ENCODE measurements around the gene KCNH5.
"Not testable (repeated sequence)": the region's sequence is repeated elsewhere in the genome, so short reads cannot be mapped to it uniquely, and the experiment has no call there.

Gene KCNH5

DNA sequence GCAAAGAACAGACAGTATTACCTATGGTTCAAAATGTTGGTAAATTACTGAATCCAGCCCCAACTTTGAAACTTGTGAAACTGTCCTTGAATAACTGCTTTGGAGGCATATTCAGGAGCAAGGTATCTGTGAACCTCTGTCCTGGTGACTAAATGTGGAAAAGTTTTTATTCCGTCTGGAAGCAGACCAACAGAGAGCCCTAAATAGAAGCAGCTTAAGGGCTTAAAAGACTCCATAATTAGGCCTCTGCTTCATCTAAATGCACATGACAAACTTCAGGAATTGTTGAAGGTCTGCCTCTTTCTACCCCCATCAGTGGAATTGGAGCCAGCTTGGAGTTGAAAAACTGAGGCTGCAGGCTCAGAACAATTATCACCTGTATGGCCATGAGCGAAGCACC, 276.5 kb downstream of the KCNH5 start:
- H3K27ac ChIP-seq, result no peak overlapping the region
- H3K4me3 ChIP-seq, result no peak overlapping the region

DNA sequence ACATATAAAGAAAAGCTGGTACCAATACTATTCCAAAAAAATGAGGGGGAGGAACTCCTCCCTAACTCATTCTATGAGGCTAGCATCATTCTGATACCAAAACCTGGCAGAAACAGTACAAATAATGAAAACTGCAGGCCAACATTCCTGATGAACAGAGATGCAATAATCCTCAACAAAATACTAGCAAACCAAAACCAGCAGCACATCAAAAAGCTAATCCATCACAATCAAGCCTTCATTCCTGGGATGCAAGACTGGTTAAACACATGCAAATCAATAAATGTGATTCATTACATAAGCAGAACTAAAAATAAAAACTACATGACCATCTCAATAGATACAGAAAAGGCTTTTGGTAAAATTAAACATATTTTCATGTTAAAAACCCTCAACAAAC, 281.3 kb downstream of the KCNH5 start:
- no peak overlapping the region for H3K27ac ChIP-seq
- no peak overlapping the region for H3K4me3 ChIP-seq

DNA sequence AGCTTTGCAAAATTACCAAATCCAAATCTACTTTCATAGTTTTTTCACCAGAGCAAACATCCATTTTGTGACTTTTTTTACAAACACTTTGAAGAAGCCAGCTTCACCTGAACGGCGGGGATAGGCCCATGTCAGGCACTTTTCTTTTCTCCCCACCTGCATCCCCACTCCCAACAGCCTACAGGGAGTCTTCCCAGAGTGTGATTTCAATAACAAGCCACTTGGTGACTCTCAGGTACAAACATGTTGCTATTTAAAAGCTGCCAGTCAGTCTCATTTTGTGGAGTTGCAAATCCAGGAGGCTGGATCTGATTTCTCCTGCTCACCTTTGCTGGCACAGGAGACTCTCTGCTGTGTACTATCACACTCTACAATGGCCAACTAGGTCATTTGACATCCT, 285.5 kb downstream of the KCNH5 start:
- no peak overlapping the region for H3K27ac ChIP-seq

GRCh38 chr14:62746881-62747280, 298.4 kb downstream of the KCNH5 start:
- H3K27ac ChIP-seq, H3K4me3 ChIP-seq: not testable (repeated sequence)

More for the DNA sequence above, 285.5 kb downstream of the KCNH5 start:
- H3K4me3 ChIP-seq, result no peak overlapping the region

GRCh38 chr14:62745496-62745895, 299.8 kb downstream of the KCNH5 start:
- H3K27ac ChIP-seq, result no peak overlapping the region
- H3K4me3 ChIP-seq, result no peak overlapping the region

DNA sequence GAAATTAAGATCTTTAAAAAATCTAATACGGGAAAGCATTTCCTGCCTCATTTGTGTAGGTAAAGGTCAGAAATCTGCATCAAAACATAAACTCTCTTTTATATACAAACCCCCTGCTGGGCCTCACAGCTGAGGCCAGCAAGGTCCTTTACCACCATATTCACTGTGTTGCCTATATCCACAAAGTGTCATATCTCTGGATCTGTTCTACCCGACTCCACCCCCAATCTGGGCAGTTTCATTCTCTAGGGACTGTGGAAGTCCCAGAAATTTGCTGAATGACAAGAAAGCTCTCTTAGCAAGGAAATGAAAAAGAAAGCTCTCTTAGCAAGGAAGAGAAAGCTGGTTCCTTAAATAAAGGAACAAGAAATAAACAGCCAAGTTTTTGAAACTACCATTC, 301.7 kb downstream of the KCNH5 start:
- H3K4me3 ChIP-seq, result no peak overlapping the region
- H3K27ac ChIP-seq, result no peak overlapping the region

DNA sequence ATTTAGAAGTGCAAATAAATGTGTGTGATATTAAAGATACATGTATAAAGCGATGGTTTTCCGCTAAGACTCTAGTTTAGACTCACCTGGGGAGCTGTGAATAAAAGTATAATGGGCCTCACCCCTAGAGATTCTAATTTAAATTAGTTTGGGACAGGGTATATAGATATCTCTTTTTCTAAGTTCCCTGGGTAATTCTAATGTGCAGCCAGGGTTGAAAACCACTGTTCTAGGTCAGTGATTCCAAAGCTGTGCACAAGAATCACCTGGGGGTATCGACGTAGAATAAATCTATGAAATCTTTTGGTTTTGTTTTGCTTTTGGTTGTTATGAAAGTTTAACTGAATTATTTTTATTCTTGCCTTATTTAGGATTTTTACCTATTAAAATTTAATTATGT, 302.1 kb downstream of the KCNH5 start:
- Histone ChIP-seq H3K4me3 (no peak overlapping the region), H3K27ac (no peak overlapping the region)

GRCh38 chr14:62739647-62740046, 305.6 kb downstream of the KCNH5 start:
- no peak overlapping the region for H3K27ac ChIP-seq

DNA sequence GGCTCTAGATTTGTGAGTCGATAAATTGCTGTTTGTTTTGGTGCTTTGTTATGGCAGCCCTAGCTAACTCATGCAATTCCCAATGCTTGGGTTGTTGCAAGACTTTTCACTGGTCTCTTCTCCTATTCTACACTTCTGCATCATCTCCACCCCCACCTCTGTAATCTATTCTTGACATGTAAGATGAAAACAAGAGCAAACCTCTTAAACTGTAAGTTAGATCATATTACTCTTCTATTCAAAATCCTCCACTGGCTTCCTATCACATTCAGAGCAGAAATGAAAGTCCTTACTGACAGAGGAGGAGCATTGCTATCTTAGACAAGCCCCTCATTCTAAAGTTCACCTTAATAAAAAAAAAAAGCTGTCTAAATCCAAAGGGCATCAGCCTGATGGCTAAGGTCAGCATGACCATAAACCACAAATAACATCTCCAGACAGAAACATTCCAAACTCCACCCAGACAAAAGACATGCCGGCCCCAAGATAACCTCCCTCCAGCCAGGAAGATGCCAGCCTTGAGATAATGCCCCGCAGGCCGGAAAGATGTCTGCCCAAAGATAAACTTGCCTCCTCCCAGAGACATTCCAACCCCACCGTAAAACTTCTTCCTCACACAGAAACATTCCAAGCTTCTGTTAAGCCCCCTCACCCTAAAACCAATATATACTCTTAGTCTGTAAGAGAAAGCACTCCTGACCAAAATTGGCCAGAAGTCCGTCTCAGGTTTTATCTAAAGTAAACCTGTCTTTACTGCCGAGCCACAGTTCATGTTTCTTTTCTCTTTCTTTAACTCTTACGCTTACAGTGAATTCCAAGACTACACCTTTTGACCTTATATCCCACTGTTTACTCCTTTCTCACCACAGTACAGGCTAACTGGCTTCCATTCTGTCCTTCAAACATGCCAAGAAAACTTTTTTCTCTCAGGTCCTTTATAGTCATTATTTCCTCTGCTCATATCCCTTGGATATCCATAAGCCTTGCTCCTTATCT, 308.9 kb downstream of the KCNH5 start:
- Histone ChIP-seq H3K4me3 (no peak overlapping the region), H3K27ac (no peak overlapping the region)

More at GRCh38 chr14:62739647-62740046, 305.6 kb downstream of the KCNH5 start:
- H3K4me3 ChIP-seq, result no peak overlapping the region

- no peak overlapping the region for H3K27ac ChIP-seq
- H3K4me3 ChIP-seq, result no peak overlapping the region
Observed at GRCh38 chr14:62734831-62735230, 310.4 kb downstream of the KCNH5 start.

- H3K27ac ChIP-seq, result no peak overlapping the region
- H3K4me3 ChIP-seq, result no peak overlapping the region
Observed at GRCh38 chr14:62722406-62722805, 322.9 kb downstream of the KCNH5 start.

- H3K27ac ChIP-seq, result no peak overlapping the region
- no peak overlapping the region for H3K4me3 ChIP-seq
Observed at GRCh38 chr14:62718629-62719028, 326.6 kb downstream of the KCNH5 start.

DNA sequence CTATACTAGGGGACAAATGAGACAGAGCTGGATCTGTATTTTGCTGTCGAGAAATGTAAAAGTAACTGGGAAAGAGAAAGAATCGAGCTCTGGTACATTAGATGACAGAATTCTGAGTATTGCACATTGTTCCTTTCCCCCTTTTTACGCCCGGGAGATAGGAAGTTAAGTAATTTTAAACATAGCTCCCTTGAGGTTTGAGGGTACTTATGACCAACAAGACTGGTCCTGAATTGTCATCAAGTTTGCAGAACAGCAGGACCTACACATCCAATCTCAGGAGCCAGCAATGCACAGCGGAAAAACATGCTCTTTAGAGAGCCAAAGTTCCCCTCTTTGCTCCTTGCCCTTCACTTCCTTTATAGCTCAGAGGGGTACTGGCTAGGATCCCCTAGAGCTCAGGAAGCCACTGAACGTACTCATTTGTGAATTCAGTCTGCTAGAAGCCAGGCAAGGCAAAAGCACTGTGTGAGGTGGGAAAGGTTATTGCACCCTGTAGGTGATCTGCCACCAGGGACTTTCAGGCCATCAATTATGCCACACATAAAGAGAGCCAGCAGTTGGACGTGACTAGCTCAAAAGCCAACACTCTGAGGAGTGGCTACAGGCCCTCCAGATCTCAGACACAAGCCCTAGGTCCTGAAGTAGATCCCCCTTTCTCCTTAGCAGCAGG, 333.8 kb downstream of the KCNH5 start:
- Histone ChIP-seq H3K4me3 (no peak overlapping the region), H3K27ac (no peak overlapping the region)

DNA sequence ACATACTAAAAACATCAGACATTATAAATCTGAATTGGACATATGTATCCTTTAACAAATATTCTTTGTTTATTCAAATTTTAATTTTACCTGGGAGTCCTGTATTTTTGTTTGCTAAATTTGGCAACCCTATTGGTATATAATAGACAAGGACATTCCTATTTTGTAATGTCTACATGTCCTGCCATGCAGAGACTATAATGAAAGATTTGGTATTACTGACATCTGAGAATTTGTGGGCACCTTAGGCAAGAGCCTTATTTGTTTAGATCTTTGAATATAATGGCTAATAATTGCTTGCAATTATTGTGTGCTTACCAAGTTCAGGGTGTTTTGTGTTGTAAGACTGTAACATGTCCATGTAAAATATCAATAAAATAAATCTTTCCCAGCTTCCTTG, 334.4 kb downstream of the KCNH5 start:
- H3K4me3 ChIP-seq, result no peak overlapping the region
- H3K27ac ChIP-seq, result no peak overlapping the region

GRCh38 chr14:62709773-62710172, 335.5 kb downstream of the KCNH5 start:
- H3K27ac ChIP-seq, result no peak overlapping the region
- H3K4me3 ChIP-seq, result no peak overlapping the region

DNA sequence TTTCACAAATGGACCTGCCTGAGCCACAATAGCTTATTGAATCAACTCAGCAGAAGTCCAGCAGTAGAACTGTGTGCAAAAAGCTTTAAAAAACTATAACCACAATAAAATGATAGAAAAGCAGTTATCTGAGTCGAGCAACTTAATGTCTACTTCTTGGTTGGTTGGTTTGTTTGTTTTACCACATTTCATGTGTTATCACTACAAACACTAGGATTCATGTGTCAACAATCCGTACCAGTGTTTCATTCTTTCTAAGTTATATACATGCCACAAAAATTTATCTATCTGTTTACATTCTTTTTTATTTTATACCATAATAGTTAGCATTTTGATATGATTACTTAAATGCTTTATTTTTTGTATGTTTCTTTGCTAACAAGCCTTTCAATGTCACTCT, 339.0 kb downstream of the KCNH5 start:
- no peak overlapping the region for H3K27ac ChIP-seq

GRCh38 chr14:62697461-62697860, 347.8 kb downstream of the KCNH5 start:
- no peak overlapping the region for H3K4me3 ChIP-seq
- H3K27ac ChIP-seq, result no peak overlapping the region

More for the DNA sequence above, 339.0 kb downstream of the KCNH5 start:
- H3K4me3 ChIP-seq, result no peak overlapping the region

DNA sequence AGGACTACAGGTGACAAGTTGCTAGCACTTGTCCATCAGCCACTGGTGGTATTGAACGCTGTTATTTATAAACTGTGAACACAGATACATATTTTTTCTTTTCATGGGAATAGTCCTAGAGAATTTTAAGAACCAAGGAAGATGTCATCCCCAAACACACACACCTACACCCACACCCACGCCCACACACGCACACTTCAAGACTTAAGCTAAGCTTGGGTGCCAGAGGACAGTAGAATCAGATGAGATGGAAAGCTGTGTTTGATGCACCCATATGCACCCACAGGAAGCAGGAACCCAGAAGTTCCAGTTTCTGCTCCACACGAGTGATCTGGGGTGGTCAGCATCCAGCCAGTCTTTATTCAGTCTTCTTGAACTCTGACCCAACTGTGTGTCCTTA, 348.3 kb downstream of the KCNH5 start:
- Histone ChIP-seq H3K27ac (no peak overlapping the region), H3K4me3 (no peak overlapping the region)

GRCh38 chr14:62696331-62696924, 348.8 kb downstream of the KCNH5 start:
- Histone ChIP-seq H3K4me3 (no peak overlapping the region), H3K27ac (no peak overlapping the region)

- Histone ChIP-seq H3K27ac (no peak overlapping the region), H3K4me3 (no peak overlapping the region)
Observed at GRCh38 chr14:62694075-62694474, 351.2 kb downstream of the KCNH5 start.

All from skin epidermis (tissue), 12 donors.